SU-DHL-6 (cell line): ENCODE data around the gene SLC5A11.

ENCODE experiments used
- H2AFZ ChIP-seq: fragments of 200-600 bp; sonication (generic); 2 replicates; pipeline ENCODE4 v1.6.1; 2014; ENCODE audit warnings: low read depth, mild to moderate bottlenecking, moderate library complexity, mixed read lengths, antibody characterized with exemption, low read length; ENCODE audit not compliant: severe bottlenecking
- H3F3A ChIP-seq: fragments of 200-600 bp; shearing (Covaris generic); 2 replicates; pipeline ENCODE4 v1.6.0; 2016; ENCODE audit warnings: antibody characterized with exemption, mild to moderate bottlenecking; ENCODE audit not compliant: insufficient read depth
- H3K27ac ChIP-seq: fragments of 200-600 bp; sonication (generic); 2 replicates; pipeline ENCODE4 v1.5.1; 2016; ENCODE audit warnings: low read depth, mild to moderate bottlenecking, low read length, moderate library complexity, mixed read lengths
- H3K27me3 ChIP-seq: fragments of 200-600 bp; sonication (generic), shearing (Covaris generic); 2 replicates; pipeline ENCODE4 v1.6.0; 2014; ENCODE audit warnings: mild to moderate bottlenecking, low read length
- H3K36me3 ChIP-seq: fragments of 200-600 bp; sonication (generic); 2 replicates; pipeline ENCODE4 v1.6.1; 2014; ENCODE audit warnings: mild to moderate bottlenecking, low read length, mixed read lengths
- H3K4me2 ChIP-seq: fragments of 300-600, 200-600 bp; shearing (Covaris generic), sonication (generic); 2 replicates; pipeline ENCODE4 v1.6.0; 2014; ENCODE audit warnings: low read length, low read depth, mild to moderate bottlenecking; ENCODE audit not compliant: poor library complexity, severe bottlenecking
- H3K4me3 ChIP-seq: fragments of 200-600 bp; sonication (generic); 2 replicates; pipeline ENCODE4 v1.5.1; 2014; ENCODE audit warnings: antibody characterized with exemption, low read length, mild to moderate bottlenecking, mixed read lengths; ENCODE audit not compliant: insufficient read depth, poor library complexity, severe bottlenecking
- H3K79me2 ChIP-seq: fragments of 200-600 bp; sonication (generic); 2 replicates; pipeline ENCODE4 v1.6.1; 2014; ENCODE audit warnings: mild to moderate bottlenecking, low read length, moderate library complexity; ENCODE audit not compliant: insufficient read depth
- H3K9ac ChIP-seq: fragments of 200-600 bp; sonication (generic); 2 replicates; pipeline ENCODE4 v1.7.0; 2014; ENCODE audit warnings: mild to moderate bottlenecking, low read length
- H3K9me2 ChIP-seq: fragments of 200-600 bp; sonication (generic); replicated peaks from 2 replicates; pipeline ENCODE4 v1.6.1; 2014; ENCODE audit warnings: low read length; ENCODE audit not compliant: insufficient read depth
- H3K9me3 ChIP-seq: fragments of 200-600 bp; sonication (generic); 2 replicates; pipeline ENCODE4 v1.6.1; 2014; ENCODE audit warnings: low read length, mixed read lengths; ENCODE audit not compliant: insufficient read depth
- H4K20me1 ChIP-seq: fragments of 200-600 bp; sonication (generic); 2 replicates; pipeline ENCODE4 v1.6.1; 2014; ENCODE audit warnings: low read depth, mild to moderate bottlenecking, antibody characterized with exemption, low read length, moderate library complexity, mixed read lengths
- EZH2phosphoT487 ChIP-seq: fragments of 200-600 bp; sonication (generic), shearing (Covaris generic); conservative IDR thresholded peaks from 2 replicates; pipeline ENCODE4 v1.6.1; 2018; ENCODE audit warnings: mild to moderate bottlenecking, antibody characterized with exemption, low read length, moderate library complexity, mixed read lengths
- TF ChIP-seq, protein P1 (sequence below): fragments of 200-600 bp; sonication (generic); IDR thresholded peaks from one replicate; pipeline ENCODE4 v1.5.1; 2017; ENCODE audit warnings: antibody characterized with exemption, mild to moderate bottlenecking, low read length, moderate library complexity; ENCODE audit not compliant: insufficient read depth, poor library complexity, severe bottlenecking

SLC5A11 gene

GRCh38 chr16:24815021-24815420, 30.7 kb upstream of the SLC5A11 start:
- H3K27ac ChIP-seq: no peak overlapping the region
- no peak overlapping the region for H3K4me3 ChIP-seq
- no peak overlapping the region for H3K9ac ChIP-seq
- no peaks in the 10 kb centered on the region for H3K9me2 ChIP-seq
- H3K36me3 ChIP-seq: peaks cover 35% of the 10 kb centered on the region
- H4K20me1 ChIP-seq: no peaks in the 10 kb centered on the region
- H2AFZ ChIP-seq: no peak overlapping the region
- no peaks in the 10 kb centered on the region for H3K27me3 ChIP-seq
- no peaks in the 10 kb centered on the region for H3K79me2 ChIP-seq
- H3K4me2 ChIP-seq: no peak overlapping the region
- no peaks in the 10 kb centered on the region for H3K9me3 ChIP-seq
- TF ChIP-seq, protein P1, sequence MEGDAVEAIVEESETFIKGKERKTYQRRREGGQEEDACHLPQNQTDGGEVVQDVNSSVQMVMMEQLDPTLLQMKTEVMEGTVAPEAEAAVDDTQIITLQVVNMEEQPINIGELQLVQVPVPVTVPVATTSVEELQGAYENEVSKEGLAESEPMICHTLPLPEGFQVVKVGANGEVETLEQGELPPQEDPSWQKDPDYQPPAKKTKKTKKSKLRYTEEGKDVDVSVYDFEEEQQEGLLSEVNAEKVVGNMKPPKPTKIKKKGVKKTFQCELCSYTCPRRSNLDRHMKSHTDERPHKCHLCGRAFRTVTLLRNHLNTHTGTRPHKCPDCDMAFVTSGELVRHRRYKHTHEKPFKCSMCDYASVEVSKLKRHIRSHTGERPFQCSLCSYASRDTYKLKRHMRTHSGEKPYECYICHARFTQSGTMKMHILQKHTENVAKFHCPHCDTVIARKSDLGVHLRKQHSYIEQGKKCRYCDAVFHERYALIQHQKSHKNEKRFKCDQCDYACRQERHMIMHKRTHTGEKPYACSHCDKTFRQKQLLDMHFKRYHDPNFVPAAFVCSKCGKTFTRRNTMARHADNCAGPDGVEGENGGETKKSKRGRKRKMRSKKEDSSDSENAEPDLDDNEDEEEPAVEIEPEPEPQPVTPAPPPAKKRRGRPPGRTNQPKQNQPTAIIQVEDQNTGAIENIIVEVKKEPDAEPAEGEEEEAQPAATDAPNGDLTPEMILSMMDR: no peak
- TF ChIP-seq EZH2phosphoT487: no peak
- H3F3A ChIP-seq: no peaks in the 10 kb centered on the region

- H3K36me3 ChIP-seq: peaks cover 24% of the 10 kb centered on the region
Observed at GRCh38 chr16:24816688-24817087, 29.1 kb upstream of the SLC5A11 start.

GRCh38 chr16:24819462-24820040, 26.2 kb upstream of the SLC5A11 start:
- no peaks in the 10 kb centered on the region for H3K9me2 ChIP-seq
- H3K27ac ChIP-seq: no peak overlapping the region
- no peak overlapping the region for H2AFZ ChIP-seq
- H3K4me2 ChIP-seq: no peak overlapping the region
- no peaks in the 10 kb centered on the region for H3F3A ChIP-seq
- peaks cover 17% of the 10 kb centered on the region for H3K36me3 ChIP-seq
- no peak overlapping the region for H3K4me3 ChIP-seq
- no peaks in the 10 kb centered on the region for H3K9me3 ChIP-seq
- H3K79me2 ChIP-seq: no peaks in the 10 kb centered on the region
- no peaks in the 10 kb centered on the region for H4K20me1 ChIP-seq
- TF ChIP-seq, protein P1: no peak
- TF ChIP-seq EZH2phosphoT487: no peak
- no peaks in the 10 kb centered on the region for H3K27me3 ChIP-seq
- no peak overlapping the region for H3K9ac ChIP-seq

More at GRCh38 chr16:24816688-24817087, 29.1 kb upstream of the SLC5A11 start:
- H2AFZ ChIP-seq: no peak overlapping the region
- no peak overlapping the region for H3K4me3 ChIP-seq
- no peak overlapping the region for H3K9ac ChIP-seq
- no peaks in the 10 kb centered on the region for H3F3A ChIP-seq
- no peaks in the 10 kb centered on the region for H3K79me2 ChIP-seq
- no peaks in the 10 kb centered on the region for H3K9me2 ChIP-seq
- H3K4me2 ChIP-seq: no peak overlapping the region
- no peaks in the 10 kb centered on the region for H3K9me3 ChIP-seq
- no peaks in the 10 kb centered on the region for H3K27me3 ChIP-seq
- H4K20me1 ChIP-seq: no peaks in the 10 kb centered on the region
- H3K27ac ChIP-seq: no peak overlapping the region
- TF ChIP-seq, protein P1: no peak
- TF ChIP-seq EZH2phosphoT487: no peak
